Upper lobe of right lung (tissue), 1 donor: ENCODE results near the gene GPR39. TPM values are rescaled to one million over a fixed set of nuclear protein-coding genes. Genes with fewer than 3 reads are reported as not detected.

Experiments used
- ATAC-seq: fragments of 200-7000 bp; cut with Tn5 transposase; one replicate; pipeline ENCODE4 v1.9.1; 2020; ENCODE audit warnings: mild to moderate bottlenecking, moderate library complexity
- DNase-seq: peaks from one replicate; pipeline ENCODE4 v3.0.0-alpha.2; 2020
- H3K27ac ChIP-seq: fragments of 200-600 bp; one replicate; pipeline ENCODE4 v1.8.0; 2022
- H3K27me3 ChIP-seq: fragments of 200-600 bp; one replicate; pipeline ENCODE4 v1.8.0; 2022; ENCODE audit warnings: mild to moderate bottlenecking
- H3K36me3 ChIP-seq: fragments of 200-600 bp; one replicate; pipeline ENCODE4 v1.8.0; 2022
- H3K4me1 ChIP-seq: fragments of 200-600 bp; one replicate; pipeline ENCODE4 v1.8.0; 2022
- H3K4me3 ChIP-seq: fragments of 200-600 bp; one replicate; pipeline ENCODE4 v1.8.0; 2022; ENCODE audit warnings: mild to moderate bottlenecking
- H3K9me3 ChIP-seq: fragments of 200-600 bp; one replicate; pipeline ENCODE4 v1.8.0; 2022
- intact Hi-C: fragments of 100-400 bp; cut with DNase I; formaldehyde crosslinking; loops from one replicate; pipeline ENCODE4 v1.11.0; 2022
- total RNA-seq: library from RNA; stranded (reverse); fragmentation: NEBNext Ultra II Directional; extraction: Animal tissue kit (Norgen Biotek cat#: 25700); gene quantifications from one replicate; pipeline ENCODE4 v1.2.1, GENCODE V29; 2021
- TF ChIP-seq, protein P1 (sequence below): fragments of 200-600 bp; IDR thresholded peaks from one replicate; pipeline ENCODE4 v1.8.0; 2022; ENCODE audit warnings: antibody characterized with exemption
- donor health status: DM: no; HTN: yes; CAD: no; lungs with severe emphysema.

The GPR39 gene
- total RNA-seq, 1 donor from 2014 or later, result 13.4 TPM

DNA sequence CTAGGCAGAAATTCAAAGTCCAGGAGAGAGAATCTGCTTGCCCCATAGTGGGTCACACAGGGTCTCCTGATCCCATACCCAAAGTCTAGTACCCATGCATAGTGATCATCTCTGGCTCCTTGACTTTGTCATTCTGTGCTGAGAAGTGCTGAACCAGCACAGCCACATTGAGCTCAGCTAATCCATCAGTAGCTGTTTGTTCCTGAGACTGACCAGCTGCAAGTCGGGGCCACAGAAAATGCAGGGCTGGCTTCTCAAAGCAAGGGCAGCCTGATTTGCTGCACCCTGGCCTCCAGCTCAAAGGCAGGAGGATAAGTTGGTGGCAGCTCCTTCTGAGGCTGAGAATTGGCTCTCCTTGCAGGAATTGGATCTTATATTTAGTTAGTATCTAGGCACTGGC lies 181.2 kb downstream of the GPR39 start:
- TF ChIP-seq, protein P1, sequence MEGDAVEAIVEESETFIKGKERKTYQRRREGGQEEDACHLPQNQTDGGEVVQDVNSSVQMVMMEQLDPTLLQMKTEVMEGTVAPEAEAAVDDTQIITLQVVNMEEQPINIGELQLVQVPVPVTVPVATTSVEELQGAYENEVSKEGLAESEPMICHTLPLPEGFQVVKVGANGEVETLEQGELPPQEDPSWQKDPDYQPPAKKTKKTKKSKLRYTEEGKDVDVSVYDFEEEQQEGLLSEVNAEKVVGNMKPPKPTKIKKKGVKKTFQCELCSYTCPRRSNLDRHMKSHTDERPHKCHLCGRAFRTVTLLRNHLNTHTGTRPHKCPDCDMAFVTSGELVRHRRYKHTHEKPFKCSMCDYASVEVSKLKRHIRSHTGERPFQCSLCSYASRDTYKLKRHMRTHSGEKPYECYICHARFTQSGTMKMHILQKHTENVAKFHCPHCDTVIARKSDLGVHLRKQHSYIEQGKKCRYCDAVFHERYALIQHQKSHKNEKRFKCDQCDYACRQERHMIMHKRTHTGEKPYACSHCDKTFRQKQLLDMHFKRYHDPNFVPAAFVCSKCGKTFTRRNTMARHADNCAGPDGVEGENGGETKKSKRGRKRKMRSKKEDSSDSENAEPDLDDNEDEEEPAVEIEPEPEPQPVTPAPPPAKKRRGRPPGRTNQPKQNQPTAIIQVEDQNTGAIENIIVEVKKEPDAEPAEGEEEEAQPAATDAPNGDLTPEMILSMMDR, result no peak
- Histone ChIP-seq H3K4me1 (no peaks in the 10 kb centered on the region), H3K36me3 (no peaks in the 10 kb centered on the region), H3K4me3 (no peak overlapping the region), H3K9me3 (no peaks in the 10 kb centered on the region), H3K27ac (no peak overlapping the region), H3K27me3 (no peaks in the 10 kb centered on the region)
- ATAC-seq (no peak), DNase-seq (no peak)
- intact Hi-C loops, result no loop called here

DNA sequence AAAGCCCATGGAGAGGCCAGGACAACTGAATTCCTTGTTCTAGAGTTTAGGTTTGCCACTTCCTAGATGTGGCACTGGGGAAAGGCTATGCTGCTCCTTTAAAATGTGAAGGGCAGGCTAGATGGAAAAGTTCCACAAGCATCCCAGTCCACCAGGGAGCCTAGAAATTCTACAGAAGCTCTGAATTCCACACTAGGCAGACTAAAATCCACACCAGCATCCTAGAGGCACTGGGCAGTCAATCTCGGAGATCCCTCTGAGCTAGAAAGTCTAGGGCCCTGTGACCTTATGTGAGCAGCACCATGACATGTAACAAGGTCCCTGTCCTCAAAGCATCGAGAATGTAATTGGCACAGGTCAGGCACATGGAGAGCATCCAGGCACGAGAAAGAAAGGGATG lies 181.9 kb downstream of the GPR39 start:
- Histone ChIP-seq H3K4me3 (no peak overlapping the region), H3K27ac (no peak overlapping the region), H3K9me3 (no peaks in the 10 kb centered on the region), H3K36me3 (no peaks in the 10 kb centered on the region), H3K27me3 (no peaks in the 10 kb centered on the region), H3K4me1 (no peaks in the 10 kb centered on the region)
- ATAC-seq (no peak), DNase-seq (no peak)
- TF ChIP-seq, protein P1, result no peak
- intact Hi-C loops, result no loop called here

DNA sequence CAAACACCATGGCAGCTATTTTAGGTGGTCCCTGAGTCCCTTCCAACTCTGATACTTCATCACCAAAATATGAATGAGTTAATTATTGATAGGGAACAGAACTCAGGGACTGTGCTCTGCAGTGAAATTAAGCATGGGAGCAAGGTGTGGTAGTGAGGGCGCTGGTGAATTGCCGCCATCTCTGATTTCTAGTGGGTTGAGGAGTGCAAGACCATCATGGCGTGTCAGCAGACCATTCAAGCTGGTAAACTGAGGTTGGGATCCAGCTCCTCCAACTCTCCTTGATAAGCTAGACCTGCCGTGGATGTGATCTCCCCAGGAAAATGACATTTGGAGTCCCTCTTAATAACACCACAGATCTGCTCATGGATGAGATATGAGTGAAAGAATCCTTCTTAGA lies 183.0 kb downstream of the GPR39 start:
- Histone ChIP-seq H3K4me3 (no peak overlapping the region), H3K36me3 (no peaks in the 10 kb centered on the region), H3K4me1 (no peaks in the 10 kb centered on the region), H3K27ac (no peak overlapping the region), H3K27me3 (no peaks in the 10 kb centered on the region), H3K9me3 (no peaks in the 10 kb centered on the region)
- intact Hi-C loops, result no loop called here
- no peak for ATAC-seq
- no peak for DNase-seq
- TF ChIP-seq, protein P1, result no peak

DNA sequence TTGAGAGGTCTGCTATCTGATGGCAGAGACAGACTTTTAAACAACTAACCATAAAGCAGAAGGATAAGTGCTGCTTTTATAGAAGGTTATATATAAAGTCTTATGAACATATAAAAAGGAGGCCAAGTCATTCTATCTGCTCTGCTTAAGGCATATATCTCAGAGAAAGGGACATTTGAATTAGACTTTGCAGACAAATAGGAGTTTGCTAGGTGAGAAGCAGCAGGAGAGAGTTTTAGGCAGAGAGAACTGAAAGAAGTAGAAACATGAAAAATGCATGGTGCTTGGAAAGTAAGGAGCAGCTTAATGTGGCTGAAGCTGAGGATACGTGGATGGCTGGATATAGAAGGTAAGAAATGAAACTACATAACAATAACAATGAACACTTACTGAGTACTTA lies 188.0 kb downstream of the GPR39 start:
- H3K4me3 ChIP-seq, result no peak overlapping the region
- H3K27me3 ChIP-seq, result no peaks in the 10 kb centered on the region
- no peaks in the 10 kb centered on the region for H3K4me1 ChIP-seq
- no peak for DNase-seq
- H3K27ac ChIP-seq, result no peak overlapping the region
- H3K9me3 ChIP-seq, result no peaks in the 10 kb centered on the region
- no peak for ATAC-seq
- intact Hi-C loops, result no loop called here
- H3K36me3 ChIP-seq, result no peaks in the 10 kb centered on the region
- TF ChIP-seq, protein P1, result no peak

DNA sequence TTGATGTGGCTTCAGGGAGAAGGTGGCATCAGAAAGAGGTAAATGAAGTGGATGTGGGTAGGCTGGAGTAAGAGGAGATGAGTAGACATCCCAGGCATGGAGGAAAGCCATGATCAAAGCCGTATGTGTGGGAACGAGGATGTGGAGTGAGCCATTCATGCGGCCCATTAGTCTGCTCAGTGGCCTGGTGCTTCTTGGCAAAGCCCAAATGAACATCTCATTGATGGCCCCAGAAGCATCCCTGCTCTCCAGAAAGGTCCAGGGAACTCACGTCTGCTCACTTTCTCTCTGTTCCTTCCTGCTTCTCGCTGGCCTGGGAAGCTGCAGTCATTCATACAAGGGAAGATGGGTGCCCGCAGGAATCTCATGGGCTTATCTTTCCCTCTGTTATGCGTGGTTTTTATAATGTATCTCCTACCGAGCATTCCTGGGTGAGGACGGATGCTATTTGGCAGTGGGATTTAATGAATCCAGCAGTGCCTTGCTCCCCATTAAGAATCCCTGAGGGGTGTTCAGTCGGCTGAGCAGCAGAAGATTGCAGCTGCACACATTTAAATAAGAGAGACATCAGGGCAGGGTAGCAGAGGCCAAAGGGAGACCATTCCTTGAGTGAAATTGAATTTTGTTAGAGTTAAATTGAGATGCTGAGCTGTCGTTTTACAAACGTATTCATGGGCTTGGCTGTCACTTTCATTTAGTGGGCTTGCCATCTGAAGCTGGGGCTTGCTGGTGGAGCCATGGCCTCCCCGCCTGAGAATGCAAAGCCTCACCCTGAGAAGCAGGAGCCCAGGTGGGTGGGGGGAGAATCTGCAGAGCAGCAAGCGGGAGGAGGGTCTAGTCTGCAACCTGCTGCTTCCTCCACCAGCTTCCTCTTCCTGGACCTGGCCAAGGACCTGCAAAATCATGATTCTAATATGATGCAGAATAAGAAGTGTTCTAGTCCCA lies 188.9 kb downstream of the GPR39 start:
- ATAC-seq, result no peak
- H3K4me1 ChIP-seq, result no peaks in the 10 kb centered on the region
- TF ChIP-seq, protein P1, result no peak
- H3K36me3 ChIP-seq, result no peaks in the 10 kb centered on the region
- no peak overlapping the region for H3K27ac ChIP-seq
- H3K4me3 ChIP-seq, result no peak overlapping the region
- H3K9me3 ChIP-seq, result no peaks in the 10 kb centered on the region
- no peak for DNase-seq
- intact Hi-C loops, result no loop called here
- H3K27me3 ChIP-seq, result no peaks in the 10 kb centered on the region
